Right atrium auricular region (tissue), 2 donors: ENCODE measurements around the gene GRAP2. TPM values are rescaled to one million over a fixed set of nuclear protein-coding genes. Genes with fewer than 3 reads are reported as not detected.

Experiments
- DNase-seq: peaks from one replicate; pipeline ENCODE4 v3.0.0-alpha.2; 2019; ENCODE audit warnings: low spot score
- H3K27ac ChIP-seq, 2 donors: fragments of 200-600 bp; sonication (generic); 1 replicate in 1 of 2; 2 replicates in 1 of 2; pipeline ENCODE4 v1.5.1; 2016 to 2019
- H3K27me3 ChIP-seq, 2 donors: fragments of 200-600 bp; sonication (generic); one replicate each; pipeline versions ENCODE4 v1.5.1 to v1.6.0; 2017 to 2019
- H3K36me3 ChIP-seq: fragments of 200-600 bp; sonication (generic); one replicate; pipeline ENCODE4 v1.5.1; 2016
- H3K4me1 ChIP-seq, 2 donors: fragments of 200-600 bp; sonication (generic); one replicate each; pipeline versions ENCODE4 v1.5.1 to v1.6.0; 2017 to 2019
- H3K4me3 ChIP-seq, 2 donors: fragments of 200-600 bp; sonication (generic); 1 replicate in 1 of 2; 2 replicates in 1 of 2; pipeline ENCODE4 v1.5.1; 2017 to 2019; ENCODE audit warnings: mild to moderate bottlenecking in 1 of 2, moderate library complexity in 1 of 2
- H3K9me3 ChIP-seq, 2 donors: fragments of 200-600 bp; sonication (generic); one replicate each; pipeline ENCODE4 v1.5.1; 2019
- total RNA-seq, 2 donors: library from RNA; depleted of rRNA; stranded (reverse); fragments of >200 nt; gene quantifications; one replicate each; pipeline ENCODE4 v1.1.0, GENCODE V29; 2016
- TF ChIP-seq, protein P1 (sequence below), 2 donors: fragments of 200-600 bp; sonication (generic); IDR thresholded peaks; one replicate each; pipeline ENCODE4 v1.5.1; 2019; ENCODE audit warnings: antibody characterized with exemption in 2 of 2

GRAP2 gene
- total RNA-seq, 2 donors from 2014 or later = 1.3 to 2.4 TPM

DNA sequence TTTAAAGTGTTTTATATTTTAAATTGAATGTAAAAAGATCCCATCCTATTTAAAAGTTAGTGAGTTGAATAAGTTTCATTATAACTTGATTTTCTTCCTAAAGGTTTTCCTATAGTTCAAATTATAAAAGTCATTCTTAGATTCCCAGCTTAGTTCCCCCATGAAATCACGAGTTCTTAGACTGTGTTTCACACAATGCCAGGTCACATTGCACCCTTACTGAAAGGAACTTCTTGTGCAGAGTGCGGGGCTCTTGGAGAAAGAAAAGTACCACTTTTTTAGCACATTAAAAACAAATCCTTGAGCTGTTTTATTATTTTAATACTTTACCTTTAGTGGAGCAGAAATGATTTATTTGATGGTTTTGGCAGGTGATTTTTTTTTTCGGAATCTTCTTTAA is 15.6 kb downstream of the GRAP2 start:
- no peak overlapping the region for H3K27ac ChIP-seq
- H3K4me1 ChIP-seq = no peaks in the 10 kb centered on the region
- H3K4me3 ChIP-seq = no peak overlapping the region
- H3K27me3 ChIP-seq = no peaks in the 10 kb centered on the region
- TF ChIP-seq, protein P1, sequence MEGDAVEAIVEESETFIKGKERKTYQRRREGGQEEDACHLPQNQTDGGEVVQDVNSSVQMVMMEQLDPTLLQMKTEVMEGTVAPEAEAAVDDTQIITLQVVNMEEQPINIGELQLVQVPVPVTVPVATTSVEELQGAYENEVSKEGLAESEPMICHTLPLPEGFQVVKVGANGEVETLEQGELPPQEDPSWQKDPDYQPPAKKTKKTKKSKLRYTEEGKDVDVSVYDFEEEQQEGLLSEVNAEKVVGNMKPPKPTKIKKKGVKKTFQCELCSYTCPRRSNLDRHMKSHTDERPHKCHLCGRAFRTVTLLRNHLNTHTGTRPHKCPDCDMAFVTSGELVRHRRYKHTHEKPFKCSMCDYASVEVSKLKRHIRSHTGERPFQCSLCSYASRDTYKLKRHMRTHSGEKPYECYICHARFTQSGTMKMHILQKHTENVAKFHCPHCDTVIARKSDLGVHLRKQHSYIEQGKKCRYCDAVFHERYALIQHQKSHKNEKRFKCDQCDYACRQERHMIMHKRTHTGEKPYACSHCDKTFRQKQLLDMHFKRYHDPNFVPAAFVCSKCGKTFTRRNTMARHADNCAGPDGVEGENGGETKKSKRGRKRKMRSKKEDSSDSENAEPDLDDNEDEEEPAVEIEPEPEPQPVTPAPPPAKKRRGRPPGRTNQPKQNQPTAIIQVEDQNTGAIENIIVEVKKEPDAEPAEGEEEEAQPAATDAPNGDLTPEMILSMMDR (IDR thresholded peaks at IDR 0.05) = no peak
- DNase-seq = no peak
- no peaks in the 10 kb centered on the region for H3K36me3 ChIP-seq
- no peaks in the 10 kb centered on the region for H3K9me3 ChIP-seq

DNA sequence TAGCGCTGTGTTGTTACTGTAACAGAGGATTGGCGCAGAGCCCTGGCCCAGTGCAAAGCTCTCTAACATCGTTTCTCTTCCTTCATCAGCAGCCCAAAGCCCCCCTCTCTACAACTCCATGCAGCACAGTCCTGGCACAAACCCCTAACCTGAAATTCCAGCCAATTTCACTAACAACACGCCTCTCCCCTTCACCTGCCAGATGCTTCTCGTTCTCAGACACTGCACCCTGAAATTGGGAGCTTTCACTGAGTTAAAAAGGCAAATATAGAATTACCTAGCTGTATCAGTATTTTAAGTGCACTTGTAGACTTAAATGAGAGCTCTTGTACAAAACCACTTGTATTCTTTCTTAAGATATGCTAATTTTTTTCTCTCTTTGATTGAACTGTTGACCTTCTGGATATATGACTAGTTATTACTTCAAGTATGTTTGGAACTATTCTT is 16.3 kb downstream of the GRAP2 start:
- Histone ChIP-seq H3K9me3 (no peaks in the 10 kb centered on the region), H3K36me3 (no peaks in the 10 kb centered on the region), H3K4me3 (no peak overlapping the region), H3K4me1 (no peaks in the 10 kb centered on the region), H3K27me3 (no peaks in the 10 kb centered on the region), H3K27ac (no peak overlapping the region)
- DNase-seq = no peak
- TF ChIP-seq, protein P1 (IDR thresholded peaks at IDR 0.05) = no peak

DNA sequence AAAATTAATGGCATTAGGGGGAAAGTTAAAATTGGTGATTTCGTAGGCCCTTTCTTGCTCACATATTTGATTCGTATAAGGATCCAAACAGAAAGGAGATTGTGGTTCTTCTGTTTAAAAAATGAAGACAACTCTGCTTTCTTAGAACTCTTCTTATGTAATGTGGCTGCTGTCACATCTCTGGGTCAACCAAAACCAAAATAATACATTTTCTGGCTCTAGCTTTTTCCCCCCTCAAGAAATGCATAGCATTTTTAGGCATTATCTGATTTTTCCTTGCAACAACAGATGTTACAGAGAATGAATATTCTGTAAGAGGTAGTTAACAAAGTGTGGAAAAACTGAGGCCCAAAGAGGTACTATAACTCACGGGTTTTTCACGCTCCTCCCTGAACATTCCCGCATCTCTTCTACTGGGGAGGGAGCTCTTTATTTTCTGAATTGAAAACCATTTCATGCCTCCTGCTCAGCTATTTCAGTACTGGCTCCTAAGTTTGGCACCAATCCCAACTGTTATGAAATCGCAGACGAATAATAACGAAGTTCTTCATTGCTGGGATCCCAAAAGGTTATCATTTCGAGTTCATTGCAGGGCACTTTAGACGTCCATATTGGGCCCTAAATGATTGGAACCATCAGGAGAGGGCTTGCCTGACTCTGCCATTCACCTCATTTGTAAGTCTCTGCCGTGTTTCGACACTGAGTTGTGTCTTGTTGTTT is 17.1 kb downstream of the GRAP2 start:
- no peak for DNase-seq
- no peaks in the 10 kb centered on the region for H3K36me3 ChIP-seq
- no peaks in the 10 kb centered on the region for H3K4me1 ChIP-seq
- TF ChIP-seq, protein P1 (IDR thresholded peaks at IDR 0.05) = no peak
- H3K4me3 ChIP-seq = no peak overlapping the region
- no peaks in the 10 kb centered on the region for H3K27me3 ChIP-seq
- no peaks in the 10 kb centered on the region for H3K9me3 ChIP-seq
- H3K27ac ChIP-seq = no peak overlapping the region

GRCh38 chr22:39920134-39920743 is 19.4 kb downstream of the GRAP2 start:
- H3K27ac ChIP-seq = no peak overlapping the region
- no peaks in the 10 kb centered on the region for H3K27me3 ChIP-seq
- no peaks in the 10 kb centered on the region for H3K9me3 ChIP-seq
- TF ChIP-seq, protein P1 (IDR thresholded peaks at IDR 0.05) = no peak
- no peaks in the 10 kb centered on the region for H3K36me3 ChIP-seq
- H3K4me3 ChIP-seq = no peak overlapping the region
- no peaks in the 10 kb centered on the region for H3K4me1 ChIP-seq
- DNase-seq = no peak

- H3K4me3 ChIP-seq = no peak overlapping the region
- H3K36me3 ChIP-seq = no peaks in the 10 kb centered on the region
- H3K4me1 ChIP-seq = no peaks in the 10 kb centered on the region
- H3K9me3 ChIP-seq = no peaks in the 10 kb centered on the region
- DNase-seq = no peak
- H3K27ac ChIP-seq = no peak overlapping the region
- no peaks in the 10 kb centered on the region for H3K27me3 ChIP-seq
- TF ChIP-seq, protein P1 (IDR thresholded peaks at IDR 0.05) = no peak
These were observed 22.8 kb downstream of the GRAP2 start for GRCh38 chr22:39923696-39924095.
